ENCODE results near the gene SHMT2. TPM values are rescaled to one million over a fixed set of nuclear protein-coding genes. Genes with fewer than 3 reads are reported as not detected.

SHMT2 gene
- total RNA-seq, 1 experiment from 2014 or later, result 297 TPM

DNA sequence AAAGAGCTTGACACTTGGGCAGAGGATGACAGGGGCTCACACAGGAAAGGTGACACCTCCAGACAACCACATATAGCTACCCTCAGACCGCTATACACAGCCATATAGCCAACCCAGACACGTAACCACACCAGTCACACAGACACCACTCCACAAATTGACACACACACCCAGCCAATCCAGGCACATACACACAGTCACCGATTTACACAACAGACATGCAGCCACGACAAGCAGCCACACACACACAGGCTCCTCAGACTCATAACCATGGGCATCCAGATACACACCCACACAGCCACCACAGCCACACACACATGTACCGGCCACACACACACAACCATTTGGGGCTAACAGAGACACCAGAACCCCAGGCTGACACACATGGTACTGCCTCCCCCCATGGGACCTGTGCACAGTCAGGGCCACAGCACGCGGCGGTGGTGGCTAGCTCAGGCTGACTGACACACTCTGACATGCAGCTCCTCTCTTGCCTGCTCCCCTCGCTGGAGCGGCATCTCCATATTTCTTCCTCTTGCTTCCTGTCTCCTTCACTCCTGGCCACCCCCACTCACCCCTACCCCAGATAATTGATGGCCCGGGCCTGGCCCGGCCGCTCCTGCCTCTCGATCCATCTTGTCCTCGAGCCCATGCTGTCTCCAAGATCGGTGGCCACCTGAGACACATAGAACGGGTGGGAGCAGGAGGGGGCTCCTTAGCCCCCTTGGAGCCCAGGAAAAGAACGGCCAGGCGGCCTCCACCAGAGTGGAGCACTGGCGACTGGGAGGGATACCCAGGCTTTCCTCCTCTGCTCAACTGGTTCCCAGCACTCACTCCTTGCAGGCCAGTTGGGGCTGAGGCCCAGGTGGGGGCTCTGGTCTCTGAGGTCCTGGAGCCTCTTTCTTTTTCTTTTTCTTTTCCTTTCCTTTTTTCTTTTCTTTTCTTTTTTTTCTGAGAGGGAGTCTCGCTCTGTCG lies 6.0 kb upstream of the SHMT2 start:
- Mint-ChIP-seq H3K9me3 (no peaks in the 10 kb centered on the region), H3K4me3 (no peak overlapping the region), H3K36me3 (no peaks in the 10 kb centered on the region), H3K27ac (no peak overlapping the region), H3K4me1 (peaks cover 59% of the 10 kb centered on the region), H3K27me3 (ENCODE audit: low read depth) (peaks cover 93% of the 10 kb centered on the region)
- no peak for ATAC-seq
- TF ChIP-seq, protein P1, sequence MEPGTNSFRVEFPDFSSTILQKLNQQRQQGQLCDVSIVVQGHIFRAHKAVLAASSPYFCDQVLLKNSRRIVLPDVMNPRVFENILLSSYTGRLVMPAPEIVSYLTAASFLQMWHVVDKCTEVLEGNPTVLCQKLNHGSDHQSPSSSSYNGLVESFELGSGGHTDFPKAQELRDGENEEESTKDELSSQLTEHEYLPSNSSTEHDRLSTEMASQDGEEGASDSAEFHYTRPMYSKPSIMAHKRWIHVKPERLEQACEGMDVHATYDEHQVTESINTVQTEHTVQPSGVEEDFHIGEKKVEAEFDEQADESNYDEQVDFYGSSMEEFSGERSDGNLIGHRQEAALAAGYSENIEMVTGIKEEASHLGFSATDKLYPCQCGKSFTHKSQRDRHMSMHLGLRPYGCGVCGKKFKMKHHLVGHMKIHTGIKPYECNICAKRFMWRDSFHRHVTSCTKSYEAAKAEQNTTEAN (CRISPR knock-in tag; IDR thresholded peaks at IDR 0.05), result no peak
- TF ChIP-seq NFE2L1 (CRISPR knock-in tag; IDR thresholded peaks at IDR 0.05) (no peak), GABPB1 (CRISPR knock-in tag; IDR thresholded peaks at IDR 0.05) (no peak), ZNF219 (CRISPR knock-in tag; IDR thresholded peaks at IDR 0.05; ENCODE audit: borderline replicate concordance) (no peak), FOXP1 (CRISPR knock-in tag; IDR thresholded peaks at IDR 0.05; ENCODE audit: borderline replicate concordance) (no peak)
- ChIA-PET CTCF (interaction anchor here (0.6 to 10.4 kb wide), 11 partner anchors 9 to 237 kb away, joined by 3 to 660 read pairs (median 9); partner anchors contain the start of genes GLI1, INHBE, NEMP1 and NXPH4), POLR2A (interaction anchor here (1.5 to 7.6 kb wide), 2 partner anchors 10 to 16 kb away, joined by 8 to 97 read pairs; a partner anchor contains a TSS)
- no peak for DNase-seq (ENCODE audit: low spot score)

DNA sequence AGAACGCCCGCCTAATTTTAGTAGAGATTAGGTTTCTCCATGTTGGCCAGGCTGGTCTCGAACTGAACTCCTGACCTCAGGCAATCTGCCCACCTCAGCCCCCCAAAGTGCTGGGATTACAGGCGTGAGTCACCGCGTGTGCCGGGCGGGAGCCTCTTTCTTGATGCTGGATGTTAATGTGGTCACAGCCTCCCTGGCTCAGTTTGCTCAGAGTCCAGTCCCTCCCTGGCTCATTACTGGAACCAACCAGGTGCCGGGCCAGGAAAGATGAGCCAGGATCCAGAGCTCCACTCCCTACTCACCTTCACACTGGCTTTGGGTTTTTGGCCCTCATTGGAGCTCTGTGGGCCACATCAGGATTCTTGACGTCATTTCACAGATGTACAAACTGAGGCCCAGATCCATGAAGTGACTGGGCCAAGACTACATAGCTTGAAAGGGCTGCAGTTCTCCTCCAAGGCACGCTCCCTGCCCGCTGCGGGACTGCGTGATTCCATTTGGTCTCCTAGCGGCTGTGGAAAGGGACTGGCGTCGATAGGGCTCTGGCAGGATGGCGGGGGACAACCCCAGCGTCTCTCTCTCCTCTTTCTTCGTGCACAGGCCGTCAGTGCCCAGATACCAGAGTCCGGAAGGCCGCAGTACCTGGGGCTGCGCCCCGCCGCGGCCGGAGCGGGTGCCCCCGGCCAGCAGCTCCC lies 5.1 kb upstream of the SHMT2 start:
- CTCF ChIA-PET, result interaction anchor here (0.6 to 10.4 kb wide), 28 partner anchors 9 to 520 kb away, joined by 3 to 660 read pairs (median 5); partner anchors contain the start of genes GLI1, INHBE, LRP1 and NEMP1
- peaks cover 92% of the 10 kb centered on the region for H3K27me3 Mint-ChIP-seq (ENCODE audit: low read depth)
- TF ChIP-seq FOXP1 (CRISPR knock-in tag; IDR thresholded peaks at IDR 0.05; ENCODE audit: borderline replicate concordance) (peak; percentile 87), SP1 (CRISPR knock-in tag; conservative IDR thresholded peaks at IDR 0.05) (no peak), NFE2L1 (CRISPR knock-in tag; IDR thresholded peaks at IDR 0.05) (0 out of 2 replicates have a peak, but pooled peaks have one; percentile 47), CREB1 (CRISPR knock-in tag; IDR thresholded peaks at IDR 0.05) (no peak), ZNF317 (CRISPR knock-in tag; IDR thresholded peaks at IDR 0.05; ENCODE audit: borderline replicate concordance, low read depth) (0 out of 2 replicates have a peak, but pooled peaks have one; percentile 12), TCF7 (CRISPR knock-in tag; IDR thresholded peaks at IDR 0.05; ENCODE audit: low read depth) (no peak), NR1H2 (CRISPR knock-in tag; IDR thresholded peaks at IDR 0.05) (no peak), ZBTB21 (CRISPR knock-in tag; IDR thresholded peaks at IDR 0.05; ENCODE audit: borderline replicate concordance) (no peak), GRHL2 (CRISPR knock-in tag; IDR thresholded peaks at IDR 0.05; ENCODE audit: insufficient replicate concordance, severe bottlenecking) (no peak), KAT7 (CRISPR knock-in tag; IDR thresholded peaks at IDR 0.05; ENCODE audit: borderline replicate concordance) (no peak)
- TF ChIP-seq, protein P2, sequence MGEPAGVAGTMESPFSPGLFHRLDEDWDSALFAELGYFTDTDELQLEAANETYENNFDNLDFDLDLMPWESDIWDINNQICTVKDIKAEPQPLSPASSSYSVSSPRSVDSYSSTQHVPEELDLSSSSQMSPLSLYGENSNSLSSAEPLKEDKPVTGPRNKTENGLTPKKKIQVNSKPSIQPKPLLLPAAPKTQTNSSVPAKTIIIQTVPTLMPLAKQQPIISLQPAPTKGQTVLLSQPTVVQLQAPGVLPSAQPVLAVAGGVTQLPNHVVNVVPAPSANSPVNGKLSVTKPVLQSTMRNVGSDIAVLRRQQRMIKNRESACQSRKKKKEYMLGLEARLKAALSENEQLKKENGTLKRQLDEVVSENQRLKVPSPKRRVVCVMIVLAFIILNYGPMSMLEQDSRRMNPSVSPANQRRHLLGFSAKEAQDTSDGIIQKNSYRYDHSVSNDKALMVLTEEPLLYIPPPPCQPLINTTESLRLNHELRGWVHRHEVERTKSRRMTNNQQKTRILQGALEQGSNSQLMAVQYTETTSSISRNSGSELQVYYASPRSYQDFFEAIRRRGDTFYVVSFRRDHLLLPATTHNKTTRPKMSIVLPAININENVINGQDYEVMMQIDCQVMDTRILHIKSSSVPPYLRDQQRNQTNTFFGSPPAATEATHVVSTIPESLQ (CRISPR knock-in tag; IDR thresholded peaks at IDR 0.05), result no peak
- TF ChIP-seq, protein P3, sequence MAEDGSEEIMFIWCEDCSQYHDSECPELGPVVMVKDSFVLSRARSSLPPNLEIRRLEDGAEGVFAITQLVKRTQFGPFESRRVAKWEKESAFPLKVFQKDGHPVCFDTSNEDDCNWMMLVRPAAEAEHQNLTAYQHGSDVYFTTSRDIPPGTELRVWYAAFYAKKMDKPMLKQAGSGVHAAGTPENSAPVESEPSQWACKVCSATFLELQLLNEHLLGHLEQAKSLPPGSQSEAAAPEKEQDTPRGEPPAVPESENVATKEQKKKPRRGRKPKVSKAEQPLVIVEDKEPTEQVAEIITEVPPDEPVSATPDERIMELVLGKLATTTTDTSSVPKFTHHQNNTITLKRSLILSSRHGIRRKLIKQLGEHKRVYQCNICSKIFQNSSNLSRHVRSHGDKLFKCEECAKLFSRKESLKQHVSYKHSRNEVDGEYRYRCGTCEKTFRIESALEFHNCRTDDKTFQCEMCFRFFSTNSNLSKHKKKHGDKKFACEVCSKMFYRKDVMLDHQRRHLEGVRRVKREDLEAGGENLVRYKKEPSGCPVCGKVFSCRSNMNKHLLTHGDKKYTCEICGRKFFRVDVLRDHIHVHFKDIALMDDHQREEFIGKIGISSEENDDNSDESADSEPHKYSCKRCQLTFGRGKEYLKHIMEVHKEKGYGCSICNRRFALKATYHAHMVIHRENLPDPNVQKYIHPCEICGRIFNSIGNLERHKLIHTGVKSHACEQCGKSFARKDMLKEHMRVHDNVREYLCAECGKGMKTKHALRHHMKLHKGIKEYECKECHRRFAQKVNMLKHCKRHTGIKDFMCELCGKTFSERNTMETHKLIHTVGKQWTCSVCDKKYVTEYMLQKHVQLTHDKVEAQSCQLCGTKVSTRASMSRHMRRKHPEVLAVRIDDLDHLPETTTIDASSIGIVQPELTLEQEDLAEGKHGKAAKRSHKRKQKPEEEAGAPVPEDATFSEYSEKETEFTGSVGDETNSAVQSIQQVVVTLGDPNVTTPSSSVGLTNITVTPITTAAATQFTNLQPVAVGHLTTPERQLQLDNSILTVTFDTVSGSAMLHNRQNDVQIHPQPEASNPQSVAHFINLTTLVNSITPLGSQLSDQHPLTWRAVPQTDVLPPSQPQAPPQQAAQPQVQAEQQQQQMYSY (CRISPR knock-in tag; IDR thresholded peaks at IDR 0.05), result no peak
- TF ChIP-seq, protein P4, sequence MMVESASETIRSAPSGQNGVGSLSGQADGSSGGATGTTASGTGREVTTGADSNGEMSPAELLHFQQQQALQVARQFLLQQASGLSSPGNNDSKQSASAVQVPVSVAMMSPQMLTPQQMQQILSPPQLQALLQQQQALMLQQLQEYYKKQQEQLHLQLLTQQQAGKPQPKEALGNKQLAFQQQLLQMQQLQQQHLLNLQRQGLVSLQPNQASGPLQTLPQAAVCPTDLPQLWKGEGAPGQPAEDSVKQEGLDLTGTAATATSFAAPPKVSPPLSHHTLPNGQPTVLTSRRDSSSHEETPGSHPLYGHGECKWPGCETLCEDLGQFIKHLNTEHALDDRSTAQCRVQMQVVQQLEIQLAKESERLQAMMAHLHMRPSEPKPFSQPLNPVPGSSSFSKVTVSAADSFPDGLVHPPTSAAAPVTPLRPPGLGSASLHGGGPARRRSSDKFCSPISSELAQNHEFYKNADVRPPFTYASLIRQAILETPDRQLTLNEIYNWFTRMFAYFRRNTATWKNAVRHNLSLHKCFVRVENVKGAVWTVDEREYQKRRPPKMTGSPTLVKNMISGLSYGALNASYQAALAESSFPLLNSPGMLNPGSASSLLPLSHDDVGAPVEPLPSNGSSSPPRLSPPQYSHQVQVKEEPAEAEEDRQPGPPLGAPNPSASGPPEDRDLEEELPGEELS (CRISPR knock-in tag; IDR thresholded peaks at IDR 0.05), result no peak
- TF ChIP-seq, protein P5, sequence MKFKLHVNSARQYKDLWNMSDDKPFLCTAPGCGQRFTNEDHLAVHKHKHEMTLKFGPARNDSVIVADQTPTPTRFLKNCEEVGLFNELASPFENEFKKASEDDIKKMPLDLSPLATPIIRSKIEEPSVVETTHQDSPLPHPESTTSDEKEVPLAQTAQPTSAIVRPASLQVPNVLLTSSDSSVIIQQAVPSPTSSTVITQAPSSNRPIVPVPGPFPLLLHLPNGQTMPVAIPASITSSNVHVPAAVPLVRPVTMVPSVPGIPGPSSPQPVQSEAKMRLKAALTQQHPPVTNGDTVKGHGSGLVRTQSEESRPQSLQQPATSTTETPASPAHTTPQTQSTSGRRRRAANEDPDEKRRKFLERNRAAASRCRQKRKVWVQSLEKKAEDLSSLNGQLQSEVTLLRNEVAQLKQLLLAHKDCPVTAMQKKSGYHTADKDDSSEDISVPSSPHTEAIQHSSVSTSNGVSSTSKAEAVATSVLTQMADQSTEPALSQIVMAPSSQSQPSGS (CRISPR knock-in tag; IDR thresholded peaks at IDR 0.05; ENCODE audit: borderline replicate concordance, low read depth), result no peak
- POLR2A ChIA-PET, result interaction anchor here (1.5 to 7.6 kb wide), 2 partner anchors 11 to 15 kb away, joined by 8 to 97 read pairs; a partner anchor contains a TSS
- no peak overlapping the region for H3K27ac Mint-ChIP-seq
- peaks cover 64% of the 10 kb centered on the region for H3K4me1 Mint-ChIP-seq
- no peak for DNase-seq (ENCODE audit: low spot score)
- 0 out of 2 replicates have a peak overlapping the region, but pooled peaks have one; percentile 12 for H3K4me3 Mint-ChIP-seq
- H3K9me3 Mint-ChIP-seq, result no peaks in the 10 kb centered on the region
- H3K36me3 Mint-ChIP-seq, result no peaks in the 10 kb centered on the region
- ATAC-seq, result no peak
